ENCODE data around the gene FGF3. TPM values are rescaled to one million over a fixed set of nuclear protein-coding genes. Genes with fewer than 3 reads are reported as not detected.
"Not testable (repeated sequence)": the region's sequence is repeated elsewhere in the genome, so short reads cannot be mapped to it uniquely, and the experiment has no call there.

Gene FGF3
- polyA plus RNA-seq, 4 donors, result not detected

- DNase-seq (ENCODE audit: low read depth in 4 of 4, low spot score in 2 of 4), result no peak
Observed at GRCh38 chr11:69774354-69775162, 44.7 kb downstream of the FGF3 start.

- DNase-seq (ENCODE audit: low read depth in 4 of 4, low spot score in 2 of 4), result no peak
Observed at GRCh38 chr11:69773626-69774353, 45.4 kb downstream of the FGF3 start.

- no peak for DNase-seq (ENCODE audit: low read depth in 4 of 4, low spot score in 2 of 4)
Observed at GRCh38 chr11:69771466-69771865, 47.8 kb downstream of the FGF3 start.

- DNase-seq (ENCODE audit: low read depth in 4 of 4, low spot score in 2 of 4), result no peak
Observed at GRCh38 chr11:69770540-69770939, 48.7 kb downstream of the FGF3 start.

GRCh38 chr11:69765498-69765995 is 53.7 kb downstream of the FGF3 start:
- DNase-seq (ENCODE audit: low read depth in 4 of 4, low spot score in 2 of 4), result no peak

- not testable (repeated sequence) for DNase-seq (ENCODE audit: low read depth in 4 of 4, low spot score in 2 of 4)
Observed at GRCh38 chr11:69764918-69765317, 54.3 kb downstream of the FGF3 start.

GRCh38 chr11:69760319-69760718 is 58.9 kb downstream of the FGF3 start:
- no peak for DNase-seq (ENCODE audit: low read depth in 4 of 4, low spot score in 2 of 4)

Other genes starting within 250 kb of the FGF3 start
- 100 to 1,000 TPM; 116 to 169 (median 149) TPM for gene CCND1, start 178.3 kb downstream of the FGF3 start, polyA plus RNA-seq (ENCODE audit: insufficient read length in 4 of 4)
- 10 to 100 TPM; 18.7 to 35.7 (median 30.0) TPM for gene LTO1, start 144.1 kb downstream of the FGF3 start, polyA plus RNA-seq (ENCODE audit: insufficient read length in 4 of 4)
- 1 to 10 TPM in 2 of 4 donors, under 1 TPM in 2; 0.43 to 2.3 (median 1.1) TPM for gene FGF19, start 115.4 kb downstream of the FGF3 start, polyA plus RNA-seq (ENCODE audit: insufficient read length in 4 of 4)
- gene FGF4, start 44.1 kb downstream of the FGF3 start, polyA plus RNA-seq (ENCODE audit: insufficient read length in 4 of 4), result not detected

All from left renal cortex interstitium (tissue), 4 donors.